ENCODE measurements around the gene NR0B2. TPM values are rescaled to one million over a fixed set of nuclear protein-coding genes. Genes with fewer than 3 reads are reported as not detected.

The NR0B2 gene
- total RNA-seq, 4 donors from 2014 or later: not detected

DNA sequence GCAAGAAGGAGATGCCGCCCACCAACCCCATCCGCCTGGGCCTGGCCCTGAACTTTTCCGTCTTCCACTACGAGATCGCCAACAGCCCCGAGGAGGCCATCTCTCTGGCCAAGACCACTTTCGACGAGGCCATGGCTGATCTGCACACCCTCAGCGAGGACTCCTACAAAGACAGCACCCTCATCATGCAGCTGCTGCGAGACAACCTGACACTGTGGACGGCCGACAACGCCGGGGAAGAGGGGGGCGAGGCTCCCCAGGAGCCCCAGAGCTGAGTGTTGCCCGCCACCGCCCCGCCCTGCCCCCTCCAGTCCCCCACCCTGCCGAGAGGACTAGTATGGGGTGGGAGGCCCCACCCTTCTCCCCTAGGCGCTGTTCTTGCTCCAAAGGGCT is 50.1 kb downstream of the NR0B2 start:
- intact Hi-C loops (cut with DNase I; ENCODE audit: low total_unique reads): no loop called here
- Histone ChIP-seq H3K36me3 (no peaks in the 10 kb centered on the region), H3K4me1 (no peaks in the 10 kb centered on the region), H3K27ac (no peak overlapping the region), H3K4me3 (no peak overlapping the region), H3K27me3 (no peaks in the 10 kb centered on the region), H3K9me3 (no peaks in the 10 kb centered on the region)
- no peak for DNase-seq
- no peak for TF ChIP-seq POLR2A (IDR thresholded peaks at IDR 0.05)
- no peak for TF ChIP-seq CTCF (IDR thresholded peaks at IDR 0.05)

DNA sequence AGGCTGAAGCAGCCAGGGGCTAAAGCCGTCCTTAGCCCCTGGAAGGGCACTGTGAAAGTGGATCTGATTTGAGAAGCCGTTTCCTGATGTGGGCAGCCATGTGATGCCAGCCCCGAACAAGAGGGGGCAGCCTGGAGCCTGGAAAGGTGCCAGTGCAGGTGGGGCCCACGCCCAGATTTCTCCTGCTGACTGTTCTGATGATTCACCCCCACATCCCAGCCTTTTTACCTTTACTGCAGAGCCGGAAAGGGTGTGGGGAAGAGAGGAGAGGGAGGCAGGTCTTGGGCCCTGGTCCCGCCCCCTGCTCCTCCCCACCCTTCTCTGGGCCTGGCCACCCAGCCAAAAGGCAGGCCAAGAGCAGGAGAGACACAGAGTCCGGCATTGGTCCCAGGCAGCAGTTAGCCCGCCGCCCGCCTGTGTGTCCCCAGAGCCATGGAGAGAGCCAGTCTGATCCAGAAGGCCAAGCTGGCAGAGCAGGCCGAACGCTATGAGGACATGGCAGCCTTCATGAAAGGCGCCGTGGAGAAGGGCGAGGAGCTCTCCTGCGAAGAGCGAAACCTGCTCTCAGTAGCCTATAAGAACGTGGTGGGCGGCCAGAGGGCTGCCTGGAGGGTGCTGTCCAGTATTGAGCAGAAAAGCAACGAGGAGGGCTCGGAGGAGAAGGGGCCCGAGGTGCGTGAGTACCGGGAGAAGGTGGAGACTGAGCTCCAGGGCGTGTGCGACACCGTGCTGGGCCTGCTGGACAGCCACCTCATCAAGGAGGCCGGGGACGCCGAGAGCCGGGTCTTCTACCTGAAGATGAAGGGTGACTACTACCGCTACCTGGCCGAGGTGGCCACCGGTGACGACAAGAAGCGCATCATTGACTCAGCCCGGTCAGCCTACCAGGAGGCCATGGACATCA is 50.7 kb downstream of the NR0B2 start, which contains the start of gene SFN:
SFN (plus strand) TSS at position 369 of the 904 bp plus-strand sequence; CDS start at position 433, 64 bp downstream.
- peak within 1 kb of the TSS in 1 of 2 donors; percentile 76 for H3K27ac ChIP-seq
- H3K4me3 ChIP-seq: peak within 1 kb of the TSS in 1 of 2 donors; percentile 42
- no peaks in the 10 kb centered on the region for H3K36me3 ChIP-seq
- no peaks in the 10 kb centered on the region for H3K27me3 ChIP-seq
- no peaks in the 10 kb centered on the region for H3K4me1 ChIP-seq
- TF ChIP-seq POLR2A (IDR thresholded peaks at IDR 0.05) (peak in 1 of 2 donors; percentile 24), CTCF (IDR thresholded peaks at IDR 0.05) (no peak)
- no peaks in the 10 kb centered on the region for H3K9me3 ChIP-seq
- DNase-seq: no peak
- intact Hi-C loops (cut with DNase I; ENCODE audit: low total_unique reads): no loop called here

- Histone ChIP-seq H3K9me3 (no peaks in the 10 kb centered on the region), H3K27me3 (no peaks in the 10 kb centered on the region), H3K27ac (no peak overlapping the region), H3K4me3 (no peak overlapping the region), H3K36me3 (no peaks in the 10 kb centered on the region), H3K4me1 (no peaks in the 10 kb centered on the region)
- no peak for DNase-seq
- TF ChIP-seq POLR2A (IDR thresholded peaks at IDR 0.05) (no peak), CTCF (IDR thresholded peaks at IDR 0.05) (no peak)
- intact Hi-C loops (cut with DNase I; ENCODE audit: low total_unique reads): no loop called here
Measured at GRCh38 chr1:26861889-26862378, 51.8 kb downstream of the NR0B2 start.

Other genes with a start within 250 kb of the NR0B2 start
- gene ARID1A, start 218.0 kb downstream of the NR0B2 start, total RNA-seq: 100 to 1,000 TPM in 1 of 4 donors, 10 to 100 TPM in 3; 16.7 to 119 (median 41.2) TPM
- 10 to 100 TPM in 2 of 4 donors, 1 to 10 TPM in 2; 9.5 to 20.3 (median 12.4) TPM for gene PIGV, start 126.0 kb downstream of the NR0B2 start, total RNA-seq
- 10 to 100 TPM in 2 of 4 donors, 1 to 10 TPM in 2; 1.2 to 19.8 (median 8.0) TPM for gene ZDHHC18, start 87.3 kb downstream of the NR0B2 start, total RNA-seq
- gene SFN, start 50.8 kb downstream of the NR0B2 start, total RNA-seq: under 1 TPM in 2 of 4 donors, not detected in 2; 0.55 to 0.83 TPM
- gene GPN2, start 23.7 kb downstream of the NR0B2 start, total RNA-seq: 10 to 100 TPM in 3 of 4 donors, 1 to 10 TPM in 1; 3.5 to 21.7 (median 11.4) TPM
- gene GPATCH3, start 13.5 kb downstream of the NR0B2 start, total RNA-seq: 10 to 100 TPM in 2 of 4 donors, 1 to 10 TPM in 2; 1.3 to 15.9 (median 7.0) TPM
- 100 to 1,000 TPM in 1 of 4 donors, 10 to 100 TPM in 3; 20.6 to 133 (median 41.0) TPM for gene NUDC, start 7.8 kb upstream of the NR0B2 start, total RNA-seq
- 1 to 10 TPM in 1 of 4 donors, not detected in 3; 1.9 TPM for gene KDF1, start 46.5 kb upstream of the NR0B2 start, total RNA-seq
- gene TRNP1, start 79.7 kb upstream of the NR0B2 start, total RNA-seq: 10 to 100 TPM in 2 of 4 donors, 1 to 10 TPM in 2; 1.5 to 11.9 (median 7.2) TPM
- 10 to 100 TPM in 2 of 4 donors, 1 to 10 TPM in 2; 3.2 to 30.0 (median 11.9) TPM for gene TENT5B, start 98.9 kb upstream of the NR0B2 start, total RNA-seq
- 10 to 100 TPM in 2 of 4 donors, 1 to 10 TPM in 2; 3.1 to 33.6 (median 18.4) TPM for gene SLC9A1, start 241.2 kb upstream of the NR0B2 start, total RNA-seq

Data from uterus (tissue), 4 donors.